Activated naive CD8-positive, alpha-beta T cell treated with anti-CD3 and anti-CD28 coated beads for 36 hours (primary cell): Measurements from ENCODE around the gene DCTN5. TPM values are rescaled to one million over a fixed set of nuclear protein-coding genes. Genes with fewer than 3 reads are reported as not detected.
"Not testable (repeated sequence)": the region's sequence is repeated elsewhere in the genome, so short reads cannot be mapped to it uniquely, and the experiment has no call there.

ENCODE experiments used
- DNase-seq: peaks from one replicate; pipeline ENCODE4 v3.0.0; 2021
- H3K27ac Mint-ChIP-seq: one replicate; pipeline ENCODE4 v1.8.0; 2022; ENCODE audit warnings: mild to moderate bottlenecking, moderate library complexity, mixed read lengths
- H3K27me3 Mint-ChIP-seq: one replicate; pipeline ENCODE4 v1.8.0; 2022; ENCODE audit warnings: mild to moderate bottlenecking, mixed read lengths
- H3K36me3 Mint-ChIP-seq: one replicate; pipeline ENCODE4 v1.8.0; 2021; ENCODE audit warnings: mild to moderate bottlenecking, mixed read lengths
- H3K4me1 Mint-ChIP-seq: one replicate; pipeline ENCODE4 v1.8.0; 2021; ENCODE audit warnings: mixed read lengths
- H3K4me3 Mint-ChIP-seq: one replicate; pipeline ENCODE4 v1.8.0; 2022; ENCODE audit warnings: mild to moderate bottlenecking, moderate library complexity, mixed read lengths
- H3K9me3 Mint-ChIP-seq: one replicate; pipeline ENCODE4 v1.8.0; 2022; ENCODE audit warnings: mixed read lengths
- total RNA-seq, 2 experiments: library from RNA; stranded (reverse); gene quantifications; one replicate each; pipeline ENCODE4 v1.2.3, GENCODE V29; 2021

Gene DCTN5
- total RNA-seq, 2 experiments from 2014 or later = 81.3 to 88.0 TPM

DNA sequence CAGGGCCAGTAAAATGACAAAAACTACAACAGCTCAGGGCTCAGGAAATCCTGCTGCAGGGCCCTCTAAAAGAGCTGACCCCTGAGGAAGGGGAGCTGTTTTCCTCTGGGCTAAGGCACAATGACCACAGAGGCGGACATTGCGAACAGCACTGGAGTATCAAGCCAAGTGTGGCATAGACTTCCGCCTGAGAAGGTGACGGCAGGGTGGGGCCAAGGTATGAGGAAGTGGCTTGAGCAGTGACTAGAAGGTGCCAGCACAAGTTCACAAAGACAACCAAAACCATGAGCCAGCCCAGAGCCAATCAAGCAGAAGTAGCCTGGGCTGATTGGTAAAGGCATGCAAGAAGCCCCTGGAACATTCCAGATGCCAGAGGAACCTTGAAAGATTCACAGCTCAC is 57.8 kb downstream of the DCTN5 start:
- no peak overlapping the region for H3K27ac Mint-ChIP-seq
- no peaks in the 10 kb centered on the region for H3K36me3 Mint-ChIP-seq
- H3K4me1 Mint-ChIP-seq = peaks cover 2% of the 10 kb centered on the region
- no peak for DNase-seq
- H3K27me3 Mint-ChIP-seq = peaks cover 15% of the 10 kb centered on the region
- peaks cover 4% of the 10 kb centered on the region for H3K9me3 Mint-ChIP-seq
- no peak overlapping the region for H3K4me3 Mint-ChIP-seq

- peaks cover 9% of the 10 kb centered on the region for H3K27me3 Mint-ChIP-seq
- no peak for DNase-seq
- H3K27ac Mint-ChIP-seq = no peak overlapping the region
- H3K9me3 Mint-ChIP-seq = peaks cover 4% of the 10 kb centered on the region
- no peaks in the 10 kb centered on the region for H3K4me1 Mint-ChIP-seq
- no peaks in the 10 kb centered on the region for H3K36me3 Mint-ChIP-seq
- H3K4me3 Mint-ChIP-seq = no peak overlapping the region
These were observed 58.8 kb downstream of the DCTN5 start for GRCh38 chr16:23700093-23700492.

- Mint-ChIP-seq H3K9me3 (peaks cover 4% of the 10 kb centered on the region), H3K27me3 (peaks cover 11% of the 10 kb centered on the region), H3K4me3 (no peak overlapping the region), H3K4me1 (no peaks in the 10 kb centered on the region), H3K36me3 (no peaks in the 10 kb centered on the region), H3K27ac (no peak overlapping the region)
- DNase-seq = no peak
These were observed 59.2 kb downstream of the DCTN5 start for GRCh38 chr16:23700509-23700908.

- Mint-ChIP-seq H3K27me3 (peaks cover 13% of the 10 kb centered on the region), H3K4me1 (no peaks in the 10 kb centered on the region), H3K9me3 (peaks cover 4% of the 10 kb centered on the region), H3K4me3 (no peak overlapping the region), H3K36me3 (no peaks in the 10 kb centered on the region), H3K27ac (no peak overlapping the region)
- no peak for DNase-seq
These were observed 59.8 kb downstream of the DCTN5 start for GRCh38 chr16:23701045-23701444.

- Mint-ChIP-seq H3K36me3 (no peaks in the 10 kb centered on the region), H3K9me3 (peaks cover 4% of the 10 kb centered on the region), H3K27me3 (peaks cover 14% of the 10 kb centered on the region), H3K27ac (no peak overlapping the region), H3K4me3 (no peak overlapping the region), H3K4me1 (no peaks in the 10 kb centered on the region)
- DNase-seq = no peak
These were observed 61.7 kb downstream of the DCTN5 start for GRCh38 chr16:23702951-23703350.

DNA sequence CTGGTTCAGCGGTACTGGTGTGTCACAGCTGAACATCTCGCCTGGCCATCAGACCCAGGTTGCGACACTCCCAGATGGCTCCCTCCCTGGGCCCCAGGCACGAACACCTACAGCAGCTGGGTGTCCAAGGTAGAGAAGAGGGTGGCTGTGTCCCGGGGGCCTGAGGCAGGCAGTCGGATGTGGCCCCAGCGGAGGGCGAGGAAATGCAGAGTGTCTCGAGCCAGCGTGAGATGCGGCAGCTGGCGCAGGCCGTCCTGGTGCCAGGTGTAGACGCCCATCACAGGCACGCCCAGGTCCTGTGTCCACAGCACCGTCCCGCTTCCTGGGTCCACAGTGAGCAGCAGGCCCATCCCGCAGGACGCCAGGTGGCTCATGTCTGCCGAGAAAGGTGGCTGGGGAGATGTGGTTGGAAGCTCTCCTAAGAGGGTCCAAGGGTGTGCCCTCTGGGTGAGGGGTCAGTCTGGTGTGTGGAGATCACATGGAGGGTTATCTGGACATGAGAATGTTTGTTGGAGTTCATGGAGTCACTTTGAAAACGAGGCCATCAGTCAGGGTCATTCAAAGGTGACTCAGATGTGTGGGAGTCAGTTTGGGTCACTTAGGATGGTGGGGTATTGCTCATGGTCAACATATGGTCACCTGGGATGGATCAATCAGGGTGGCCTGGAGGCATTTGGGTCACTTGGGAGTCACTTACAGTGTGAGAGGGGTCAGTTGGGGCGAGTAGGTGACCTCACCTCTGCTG is 63.7 kb downstream of the DCTN5 start:
- DNase-seq = no peak
- H3K36me3 Mint-ChIP-seq = no peaks in the 10 kb centered on the region
- H3K27me3 Mint-ChIP-seq = peaks cover 18% of the 10 kb centered on the region
- H3K27ac Mint-ChIP-seq = no peak overlapping the region
- H3K9me3 Mint-ChIP-seq = peaks cover 13% of the 10 kb centered on the region
- H3K4me1 Mint-ChIP-seq = no peaks in the 10 kb centered on the region
- no peak overlapping the region for H3K4me3 Mint-ChIP-seq

GRCh38 chr16:23705517-23705902 is 64.2 kb downstream of the DCTN5 start:
- no peak for DNase-seq
- H3K9me3 Mint-ChIP-seq = peaks cover 13% of the 10 kb centered on the region
- no peaks in the 10 kb centered on the region for H3K4me1 Mint-ChIP-seq
- peaks cover 18% of the 10 kb centered on the region for H3K27me3 Mint-ChIP-seq
- no peak overlapping the region for H3K4me3 Mint-ChIP-seq
- no peak overlapping the region for H3K27ac Mint-ChIP-seq
- no peaks in the 10 kb centered on the region for H3K36me3 Mint-ChIP-seq

GRCh38 chr16:23706439-23706838 is 65.2 kb downstream of the DCTN5 start:
- H3K9me3 Mint-ChIP-seq = peaks cover 13% of the 10 kb centered on the region
- DNase-seq = no peak
- H3K36me3 Mint-ChIP-seq = no peaks in the 10 kb centered on the region
- H3K4me3 Mint-ChIP-seq = no peak overlapping the region
- no peaks in the 10 kb centered on the region for H3K4me1 Mint-ChIP-seq
- no peak overlapping the region for H3K27ac Mint-ChIP-seq
- H3K27me3 Mint-ChIP-seq = peaks cover 24% of the 10 kb centered on the region

- peaks cover 42% of the 10 kb centered on the region for H3K27me3 Mint-ChIP-seq
- no peaks in the 10 kb centered on the region for H3K36me3 Mint-ChIP-seq
- DNase-seq = no peak
- no peak overlapping the region for H3K27ac Mint-ChIP-seq
- H3K9me3 Mint-ChIP-seq = peaks cover 9% of the 10 kb centered on the region
- no peaks in the 10 kb centered on the region for H3K4me1 Mint-ChIP-seq
- H3K4me3 Mint-ChIP-seq = no peak overlapping the region
These were observed 68.3 kb downstream of the DCTN5 start for GRCh38 chr16:23709536-23709935.

DNA sequence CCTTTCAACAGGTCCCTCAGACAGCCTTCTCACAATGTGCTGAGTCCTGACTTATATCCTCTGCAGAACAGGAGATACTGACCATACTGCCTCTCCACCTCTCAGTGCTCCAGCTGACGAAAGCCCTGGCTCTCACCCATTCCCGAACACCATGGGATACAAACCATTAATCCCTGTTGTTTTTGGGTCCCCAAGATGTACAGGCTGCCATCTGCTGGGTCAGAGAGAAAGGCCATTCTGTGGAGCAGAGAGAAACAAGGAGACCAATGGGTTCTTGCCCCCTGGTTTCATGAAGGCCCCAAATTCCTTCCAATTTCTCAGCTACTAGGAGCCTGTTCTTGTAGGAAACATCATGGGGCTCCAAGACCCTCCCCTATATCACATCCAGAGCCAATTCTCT is 68.7 kb downstream of the DCTN5 start:
- Mint-ChIP-seq H3K9me3 (peaks cover 9% of the 10 kb centered on the region), H3K4me1 (no peaks in the 10 kb centered on the region), H3K27ac (no peak overlapping the region), H3K27me3 (peaks cover 44% of the 10 kb centered on the region), H3K36me3 (no peaks in the 10 kb centered on the region), H3K4me3 (no peak overlapping the region)
- no peak for DNase-seq

- H3K4me3 Mint-ChIP-seq = no peak overlapping the region
- H3K27ac Mint-ChIP-seq = no peak overlapping the region
- peaks cover 41% of the 10 kb centered on the region for H3K27me3 Mint-ChIP-seq
- no peak for DNase-seq
- no peaks in the 10 kb centered on the region for H3K4me1 Mint-ChIP-seq
- peaks cover 9% of the 10 kb centered on the region for H3K9me3 Mint-ChIP-seq
- no peaks in the 10 kb centered on the region for H3K36me3 Mint-ChIP-seq
These were observed 69.2 kb downstream of the DCTN5 start for GRCh38 chr16:23710504-23710903.

GRCh38 chr16:23711785-23712184 is 70.5 kb downstream of the DCTN5 start:
- Mint-ChIP-seq H3K4me3 (no peak overlapping the region), H3K9me3 (peaks cover 9% of the 10 kb centered on the region), H3K36me3 (no peaks in the 10 kb centered on the region), H3K27me3 (peaks cover 43% of the 10 kb centered on the region), H3K27ac (no peak overlapping the region), H3K4me1 (no peaks in the 10 kb centered on the region)
- DNase-seq = no peak

DNA sequence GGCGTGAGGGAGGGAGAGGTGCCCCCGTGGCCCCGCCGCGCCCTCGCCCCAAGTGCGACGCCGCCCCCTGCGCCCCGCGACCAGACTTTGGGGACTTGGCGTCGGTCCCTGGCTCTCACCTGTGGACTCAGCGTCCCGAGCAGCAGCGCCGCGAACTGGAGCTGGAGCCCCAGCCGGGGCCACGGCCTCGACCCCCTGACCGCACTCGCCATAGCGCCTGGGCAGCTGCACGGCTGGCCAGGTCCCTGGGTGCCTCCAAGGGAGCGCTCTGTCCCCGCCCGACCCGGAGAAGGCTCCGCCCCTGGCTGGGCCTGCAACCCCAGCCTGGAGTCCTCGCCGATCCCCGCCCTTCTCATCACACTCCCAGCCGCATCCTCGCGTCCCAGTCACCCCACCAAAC is 71.7 kb downstream of the DCTN5 start, which contains the start of gene ERN2:
ERN2 (minus strand) TSS at position 247 of the 400 bp plus-strand sequence; CDS start at position 212, 35 bp downstream.
- peaks cover 9% of the 10 kb centered on the region for H3K9me3 Mint-ChIP-seq
- H3K27me3 Mint-ChIP-seq = peaks cover 53% of the 10 kb centered on the region
- H3K4me3 Mint-ChIP-seq = no peak within 1 kb of the TSS
- no peaks in the 10 kb centered on the region for H3K4me1 Mint-ChIP-seq
- DNase-seq = no peak
- H3K27ac Mint-ChIP-seq = no peak within 1 kb of the TSS
- H3K36me3 Mint-ChIP-seq = no peaks in the 10 kb centered on the region

DNA sequence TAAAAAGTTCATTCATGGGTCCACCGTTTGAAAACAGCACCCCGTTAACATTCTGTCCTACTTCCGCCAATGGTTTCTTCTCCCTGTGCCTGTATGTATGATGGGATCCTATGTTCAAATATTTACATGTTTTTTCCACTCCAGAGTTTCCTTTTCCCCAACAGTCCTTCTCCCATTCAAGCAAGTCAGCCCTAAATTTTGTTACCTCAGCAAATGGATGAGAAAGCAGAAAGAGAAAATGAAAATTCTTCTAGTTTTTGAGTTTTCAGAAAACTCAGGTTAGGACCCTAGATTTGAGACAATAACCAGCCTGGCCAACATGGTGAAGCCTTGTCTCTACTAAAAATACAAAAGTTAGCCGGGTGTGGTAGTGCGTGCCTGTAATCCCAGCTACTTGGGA is 75.2 kb downstream of the DCTN5 start:
- H3K36me3 Mint-ChIP-seq = no peaks in the 10 kb centered on the region
- no peak overlapping the region for H3K4me3 Mint-ChIP-seq
- DNase-seq = no peak
- no peak overlapping the region for H3K27ac Mint-ChIP-seq
- H3K4me1 Mint-ChIP-seq = no peaks in the 10 kb centered on the region
- peaks cover 1% of the 10 kb centered on the region for H3K9me3 Mint-ChIP-seq
- peaks cover 44% of the 10 kb centered on the region for H3K27me3 Mint-ChIP-seq

- not testable (repeated sequence) for DNase-seq, H3K9me3 Mint-ChIP-seq, H3K4me1 Mint-ChIP-seq, H3K27ac Mint-ChIP-seq, H3K36me3 Mint-ChIP-seq, H3K4me3 Mint-ChIP-seq
- H3K27me3 Mint-ChIP-seq = peaks cover 24% of the 10 kb centered on the region
These were observed 81.5 kb downstream of the DCTN5 start for GRCh38 chr16:23722613-23723240.
